ENCODE measurements around the gene DNAJC25.
"Not testable (repeated sequence)": the region's sequence is repeated elsewhere in the genome, so short reads cannot be mapped to it uniquely, and the experiment has no call there.

Gene DNAJC25

DNA sequence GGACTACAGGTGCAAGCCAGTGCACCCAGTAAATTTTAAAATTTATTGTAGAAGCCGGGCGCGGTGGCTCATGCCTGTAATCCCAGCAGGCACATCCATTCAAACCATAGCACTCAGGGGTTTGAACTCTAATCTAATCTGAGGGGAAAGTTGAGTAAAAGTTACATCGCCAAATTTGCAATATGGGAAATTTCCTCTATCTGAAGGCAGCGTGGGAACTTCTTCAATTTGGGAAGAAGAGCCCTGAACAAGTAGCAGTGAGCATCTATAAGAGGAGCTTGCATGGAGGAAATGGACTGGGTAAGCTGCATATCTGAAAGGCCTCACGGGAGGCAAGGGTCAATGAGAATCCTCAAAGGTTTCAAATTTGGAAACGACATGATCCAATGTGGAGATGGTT lies 2.7 kb upstream of the DNAJC25 start:
- no peak for DNase-seq

DNA sequence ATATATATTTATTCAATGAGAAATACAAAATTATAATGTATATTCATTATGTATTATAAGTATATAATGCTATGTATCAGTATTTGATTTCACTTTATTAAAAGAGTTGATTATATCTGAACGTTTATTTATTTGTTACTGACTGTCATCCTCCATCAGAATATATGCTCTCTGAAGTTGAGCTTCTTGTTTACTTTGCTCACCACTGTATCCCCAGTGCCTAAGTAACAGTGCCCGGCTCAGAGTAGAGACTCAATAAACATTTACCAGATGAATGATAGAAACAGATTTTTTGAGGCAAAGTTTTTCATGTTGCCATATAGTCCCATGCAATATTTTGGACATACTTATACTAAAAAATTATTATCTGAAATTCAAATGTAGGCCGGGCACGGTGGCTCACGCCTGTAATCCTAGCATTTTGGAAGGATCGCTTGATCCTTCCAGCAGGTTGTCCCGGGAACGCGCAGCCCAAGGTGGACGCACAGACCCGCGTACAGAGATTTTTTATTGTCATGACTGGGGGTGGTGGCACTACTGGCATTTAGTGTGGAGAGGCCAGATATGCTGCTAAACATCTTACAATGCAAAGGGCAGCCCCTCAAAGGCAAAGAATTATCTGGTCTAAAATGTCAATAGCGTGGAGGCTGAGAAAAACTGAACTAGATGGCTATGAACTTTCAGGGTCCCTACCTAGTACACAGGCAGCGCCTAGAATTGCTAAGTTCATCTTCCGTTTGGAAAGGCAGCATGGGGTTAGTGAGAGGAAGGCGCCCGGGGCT lies 761 bp upstream of the DNAJC25 start:
- no peak for DNase-seq

DNA sequence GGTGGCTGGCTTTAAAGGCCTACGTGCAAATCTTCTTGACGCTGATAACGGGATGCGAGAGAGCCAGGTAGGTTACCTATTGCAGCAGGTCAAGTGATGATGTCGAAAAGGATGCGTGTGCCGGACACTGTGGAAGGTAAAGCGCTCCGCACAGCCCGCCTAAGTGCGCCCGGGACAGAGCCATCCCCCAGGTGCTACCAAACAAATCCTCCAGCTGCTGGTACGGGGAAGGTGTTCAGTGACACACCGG lies 245 bp upstream of the DNAJC25 start:
- no peak for DNase-seq

DNA sequence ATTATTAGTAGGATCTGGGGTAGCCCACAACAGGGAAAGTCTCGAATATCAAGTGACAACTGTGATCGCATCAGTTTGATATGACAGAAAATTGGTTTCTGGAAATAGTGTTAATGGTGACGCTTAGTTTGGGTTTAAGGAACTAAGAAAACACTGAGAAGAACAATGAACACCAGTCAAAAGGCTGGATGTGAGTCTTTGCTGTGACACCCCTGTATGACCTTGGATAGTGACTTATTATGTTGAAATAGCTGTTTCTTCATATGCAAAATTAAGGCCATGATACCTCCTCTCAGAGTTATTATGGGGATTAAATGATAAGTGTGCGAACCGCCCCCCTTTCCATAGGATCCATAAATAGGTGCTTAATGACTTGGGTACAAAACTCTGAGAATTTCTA lies 926 bp downstream of the DNAJC25 start:
- no peak for DNase-seq

DNA sequence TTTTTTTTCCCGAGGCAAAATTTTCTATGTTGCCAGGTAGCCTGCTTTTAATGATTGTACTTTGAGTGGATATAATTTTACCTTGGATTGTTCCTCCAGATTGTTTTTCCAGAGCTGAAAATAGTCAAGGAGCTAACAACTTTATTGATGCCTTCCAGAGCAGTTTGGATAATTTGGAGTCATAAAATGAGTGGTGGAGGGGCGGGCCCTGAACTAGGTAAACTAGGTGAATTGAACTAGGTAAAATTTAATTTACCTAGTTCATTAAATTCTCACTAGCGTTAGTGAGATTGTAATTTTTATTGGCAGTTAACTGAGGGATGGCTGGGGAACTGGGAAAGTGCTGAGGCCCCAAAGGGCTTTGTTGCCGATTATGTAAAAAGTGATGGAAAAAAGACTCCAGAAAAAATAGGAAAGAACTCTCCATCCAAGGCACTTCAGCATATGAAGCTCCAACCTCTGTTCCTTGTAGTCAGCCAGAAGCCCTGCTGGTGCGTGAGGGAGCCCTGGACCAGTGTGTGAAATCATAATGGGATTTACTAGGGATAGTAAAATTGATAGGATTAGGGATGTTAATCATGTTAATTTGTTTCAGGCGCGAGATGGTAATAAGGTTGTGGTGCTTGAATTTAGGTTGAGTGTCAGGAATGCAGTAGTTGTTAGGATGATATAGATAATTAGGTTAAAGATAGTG lies 1.7 kb downstream of the DNAJC25 start:
- DNase-seq = no peak

DNA sequence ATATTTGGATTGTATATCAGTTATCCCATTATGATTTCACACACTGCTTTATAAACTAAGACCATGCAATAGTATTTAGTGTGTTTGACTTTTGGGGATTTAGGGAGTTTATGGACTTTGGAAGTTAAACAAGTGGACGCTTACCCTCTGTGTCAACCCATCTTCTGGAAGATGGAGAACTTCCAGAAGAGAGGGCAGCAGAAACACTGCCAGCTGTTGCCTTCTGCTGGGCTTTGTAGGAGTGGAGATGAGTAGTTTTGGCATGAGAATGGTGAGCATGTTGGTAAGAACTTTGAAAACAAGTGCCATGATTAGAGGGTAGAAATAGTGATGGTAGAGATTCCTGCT lies 2.2 kb downstream of the DNAJC25 start:
- no peak for DNase-seq

DNA sequence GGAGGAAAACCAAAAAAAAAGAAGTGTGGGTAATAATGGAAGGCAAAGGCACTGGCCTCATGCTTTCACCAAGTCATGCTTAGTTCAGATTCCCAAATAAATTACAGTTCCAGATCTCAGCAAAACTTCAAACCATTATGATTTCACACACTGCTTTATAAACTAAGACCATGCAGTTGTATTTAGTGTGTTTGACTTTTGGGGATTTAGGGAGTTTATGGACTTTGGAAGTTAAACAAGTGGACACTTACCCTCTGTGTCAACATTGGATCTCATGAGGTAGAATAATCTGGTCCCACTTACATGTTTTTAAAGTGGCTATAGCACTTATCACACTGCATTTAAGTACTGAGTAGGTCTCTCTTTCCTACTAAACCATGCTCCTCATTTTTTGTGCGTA lies 3.7 kb downstream of the DNAJC25 start:
- DNase-seq = no peak

DNA sequence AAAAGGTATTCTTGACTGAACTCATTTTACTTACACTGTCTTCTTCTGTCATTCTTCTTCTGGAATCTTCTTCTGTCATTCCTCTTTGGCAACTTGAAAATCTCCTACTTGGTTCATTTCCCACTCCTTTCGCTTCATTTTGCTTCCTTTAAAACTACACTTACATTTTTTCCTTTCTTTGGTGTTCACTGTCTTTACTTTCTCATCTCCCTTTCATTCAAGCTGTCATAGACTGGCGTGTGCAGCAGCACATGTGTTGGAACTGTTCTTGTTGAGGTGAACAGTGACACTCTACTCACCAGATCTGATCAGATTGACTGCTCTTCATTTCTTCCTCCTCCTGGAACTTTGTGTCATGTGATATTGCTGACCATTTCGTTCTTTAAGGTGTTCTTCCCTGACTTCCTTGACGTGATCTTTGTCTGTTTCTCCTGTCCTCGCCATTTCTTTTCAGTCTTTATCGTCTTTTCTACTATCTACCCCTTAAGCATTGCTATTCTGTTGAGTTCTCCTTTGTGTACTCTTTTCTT lies 6.4 kb downstream of the DNAJC25 start:
- DNase-seq = no peak

DNA sequence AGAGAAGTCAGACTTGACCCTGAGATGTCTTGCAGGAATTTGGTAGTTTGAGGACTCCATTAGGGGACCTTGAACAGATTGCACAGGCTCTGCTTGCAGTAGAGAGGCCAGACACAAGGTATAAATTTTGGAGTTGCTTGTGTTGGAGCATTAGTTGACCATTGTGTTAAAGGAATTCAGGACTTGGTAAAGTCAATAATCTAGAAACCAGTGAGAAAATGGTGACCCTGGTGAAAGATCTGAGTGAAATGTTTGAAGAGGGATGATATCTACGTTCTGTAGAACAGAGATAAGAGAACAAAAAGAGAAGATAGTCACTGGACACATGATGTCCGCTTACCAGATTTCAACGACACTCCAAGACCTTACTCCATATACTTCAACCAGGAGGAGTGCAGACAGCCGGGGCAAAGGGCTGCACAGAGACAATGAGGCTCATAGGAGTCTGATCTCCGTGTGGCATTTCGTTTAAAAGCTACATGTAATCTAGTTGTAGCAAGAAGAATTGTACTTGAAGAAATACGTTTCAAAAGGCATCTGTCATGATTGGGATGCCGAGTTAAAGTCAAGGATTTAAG lies 13.2 kb downstream of the DNAJC25 start:
- DNase-seq = no peak

DNA sequence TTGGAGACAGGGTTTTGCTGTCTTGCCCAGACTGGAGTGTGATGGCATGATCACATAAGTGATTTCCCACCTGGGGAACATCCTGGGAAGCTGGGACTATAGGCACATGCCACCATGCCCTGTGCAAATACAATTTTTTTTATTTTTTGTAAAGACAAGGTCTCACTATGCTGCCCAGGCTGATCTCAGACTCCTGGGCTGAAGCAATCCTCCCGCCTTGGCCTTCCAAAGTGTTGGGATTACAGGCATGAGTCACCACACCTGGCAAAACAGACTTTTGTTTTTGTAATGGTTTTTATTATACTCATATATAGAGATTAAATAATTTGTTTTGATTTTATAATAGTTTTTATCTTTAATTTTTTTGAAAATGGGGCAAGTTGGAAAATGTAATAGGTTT lies 14.7 kb downstream of the DNAJC25 start:
- no peak for DNase-seq

DNA sequence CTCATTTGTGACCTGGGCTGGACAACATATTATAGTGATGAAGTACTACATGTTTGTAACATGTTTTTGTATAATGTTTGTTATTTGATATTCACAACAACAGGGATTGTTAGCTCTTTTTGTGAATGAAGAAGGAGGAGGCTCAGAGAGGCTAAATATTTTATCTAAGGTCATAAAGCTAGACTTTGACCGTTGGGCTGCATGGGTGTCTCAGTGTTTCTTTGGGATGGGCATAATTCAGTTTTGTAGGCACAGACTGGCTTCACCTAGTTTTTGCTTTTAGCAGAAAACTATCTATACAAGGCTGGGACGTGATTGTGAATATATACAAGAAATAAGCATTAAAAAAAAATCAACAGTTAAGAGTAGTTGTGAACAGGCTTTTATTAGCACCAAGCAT lies 15.3 kb downstream of the DNAJC25 start:
- DNase-seq = no peak

DNA sequence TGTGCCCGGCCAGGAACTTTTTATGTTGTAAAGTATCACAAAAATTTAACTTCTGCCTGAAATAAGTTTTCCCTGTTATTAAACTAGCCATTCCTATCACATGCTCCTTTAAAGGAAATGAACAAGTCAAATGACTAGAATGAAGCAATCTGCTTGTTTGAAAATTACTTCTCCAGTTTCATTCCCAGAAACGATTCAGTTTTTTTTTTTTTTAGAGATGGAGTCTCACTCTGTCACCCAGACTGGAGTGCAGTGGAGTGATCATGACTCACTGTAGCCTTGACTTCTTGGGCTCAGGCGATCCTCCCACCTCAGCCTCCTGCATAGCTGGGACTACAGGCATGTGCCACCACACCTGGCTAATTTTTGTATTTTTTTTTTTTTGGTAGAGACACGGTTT lies 16.9 kb downstream of the DNAJC25 start:
- no peak for DNase-seq

DNA sequence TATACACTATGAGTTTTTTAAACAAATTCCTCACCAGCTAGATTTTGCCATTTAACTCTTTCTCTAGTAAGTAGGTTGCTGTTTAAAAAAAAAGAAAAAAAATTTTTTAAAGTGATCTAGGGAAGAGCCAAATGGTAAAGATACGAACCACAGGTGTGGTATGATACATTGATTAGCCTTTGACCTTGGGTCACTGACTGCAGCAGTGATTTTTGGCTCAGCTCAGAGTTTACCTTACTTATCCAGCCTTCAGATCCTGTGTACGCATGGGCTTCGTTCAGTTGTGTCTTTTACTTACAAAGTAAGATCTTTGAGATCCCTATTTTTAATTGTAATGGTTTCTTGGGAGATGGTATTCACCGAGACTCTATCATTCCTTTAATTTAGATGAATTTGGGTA lies 17.9 kb downstream of the DNAJC25 start:
- no peak for DNase-seq

DNA sequence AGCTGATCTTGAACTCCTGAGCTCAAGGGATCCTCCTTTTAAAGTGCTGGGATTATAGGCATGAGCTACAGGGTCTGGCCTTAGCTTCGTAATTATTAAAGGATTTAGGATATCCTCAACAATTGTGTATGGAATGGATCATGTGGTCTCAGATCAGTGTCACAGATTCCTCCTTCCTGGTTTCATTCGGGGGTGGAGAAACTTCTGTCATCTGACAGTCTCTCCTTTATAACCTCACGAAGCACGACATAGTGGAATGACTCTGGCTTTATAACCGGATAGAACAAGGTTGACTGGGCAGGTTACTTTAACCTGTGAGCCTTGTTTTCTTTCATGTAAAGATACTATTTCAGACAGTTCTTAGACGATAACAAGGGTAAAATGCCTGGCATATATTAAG lies 25.9 kb downstream of the DNAJC25 start:
- no peak for DNase-seq

DNA sequence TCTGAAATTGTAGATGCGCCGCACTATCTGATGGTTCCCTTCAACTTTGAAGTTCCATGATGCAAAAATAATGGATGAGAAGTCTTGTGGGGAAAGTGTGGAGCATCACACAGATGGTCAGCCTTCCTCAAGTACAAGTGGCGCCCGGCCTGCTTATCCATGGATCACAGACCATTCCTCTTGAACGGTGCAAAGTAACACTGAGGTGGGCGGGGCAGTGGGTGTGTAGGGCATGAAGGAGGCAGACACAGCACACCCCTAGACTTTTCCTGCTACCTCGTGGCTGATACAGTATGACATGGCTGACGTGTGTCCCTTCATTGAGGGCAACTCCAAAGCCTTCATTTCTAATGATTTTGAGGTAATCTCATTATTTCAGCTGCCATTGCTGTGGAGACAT lies 27.8 kb downstream of the DNAJC25 start:
- no peak for DNase-seq

DNA sequence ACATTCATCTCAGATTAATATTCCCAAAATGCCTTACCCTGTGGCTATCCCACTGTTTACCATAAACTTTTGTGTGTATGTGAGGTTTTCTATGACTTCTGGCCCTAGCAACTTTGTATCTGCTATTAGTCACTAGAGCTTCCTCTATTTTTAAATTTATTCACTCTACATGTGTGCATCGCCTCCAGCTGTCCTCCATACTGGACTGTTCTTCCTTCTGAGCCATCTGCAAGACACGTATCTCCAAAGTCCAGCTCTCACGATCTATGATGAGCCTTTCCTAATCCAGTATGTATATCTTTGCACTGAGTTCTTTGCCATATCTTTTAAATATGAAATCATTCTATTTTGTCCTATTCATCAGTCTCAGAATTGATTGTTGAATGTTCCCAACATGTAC lies 28.6 kb downstream of the DNAJC25 start:
- no peak for DNase-seq

DNA sequence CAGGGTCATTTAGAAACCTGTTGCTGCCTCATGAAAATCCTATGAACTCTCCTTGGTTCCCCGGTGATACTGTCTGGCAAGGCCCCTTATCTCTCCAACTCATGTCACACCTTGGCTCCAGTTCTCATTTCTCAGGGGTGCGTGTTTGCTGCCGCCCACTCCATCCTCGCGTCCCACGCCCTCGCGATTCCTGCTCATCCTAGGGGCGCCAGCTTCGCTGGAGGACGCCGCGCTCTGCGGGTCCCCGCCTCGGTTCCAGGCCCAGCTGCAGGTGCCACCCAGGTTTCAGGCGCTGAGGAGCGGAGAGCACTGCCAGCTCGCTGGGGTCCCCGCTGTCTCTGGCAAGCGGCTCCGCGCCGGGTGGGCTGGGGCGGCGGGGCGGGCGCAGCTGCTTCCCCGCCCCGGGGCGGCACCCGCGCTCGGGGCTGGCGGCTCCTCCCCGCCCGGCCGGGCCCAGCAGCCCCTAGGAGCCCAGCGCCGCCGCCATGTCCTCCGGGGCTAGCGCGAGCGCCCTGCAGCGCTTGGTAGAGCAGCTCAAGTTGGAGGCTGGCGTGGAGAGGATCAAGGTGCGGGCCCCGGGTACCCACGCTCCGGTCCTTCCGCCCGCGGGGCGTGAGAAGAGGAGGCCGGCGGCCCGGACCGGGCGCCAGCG lies 30.1 kb downstream of the DNAJC25 start, which contains the start of gene GNG10:
GNG10 (plus strand) TSS at position 456 of the 652 bp plus-strand sequence; CDS start at position 486, 30 bp downstream.
- DNase-seq = peak; percentile 86

DNA sequence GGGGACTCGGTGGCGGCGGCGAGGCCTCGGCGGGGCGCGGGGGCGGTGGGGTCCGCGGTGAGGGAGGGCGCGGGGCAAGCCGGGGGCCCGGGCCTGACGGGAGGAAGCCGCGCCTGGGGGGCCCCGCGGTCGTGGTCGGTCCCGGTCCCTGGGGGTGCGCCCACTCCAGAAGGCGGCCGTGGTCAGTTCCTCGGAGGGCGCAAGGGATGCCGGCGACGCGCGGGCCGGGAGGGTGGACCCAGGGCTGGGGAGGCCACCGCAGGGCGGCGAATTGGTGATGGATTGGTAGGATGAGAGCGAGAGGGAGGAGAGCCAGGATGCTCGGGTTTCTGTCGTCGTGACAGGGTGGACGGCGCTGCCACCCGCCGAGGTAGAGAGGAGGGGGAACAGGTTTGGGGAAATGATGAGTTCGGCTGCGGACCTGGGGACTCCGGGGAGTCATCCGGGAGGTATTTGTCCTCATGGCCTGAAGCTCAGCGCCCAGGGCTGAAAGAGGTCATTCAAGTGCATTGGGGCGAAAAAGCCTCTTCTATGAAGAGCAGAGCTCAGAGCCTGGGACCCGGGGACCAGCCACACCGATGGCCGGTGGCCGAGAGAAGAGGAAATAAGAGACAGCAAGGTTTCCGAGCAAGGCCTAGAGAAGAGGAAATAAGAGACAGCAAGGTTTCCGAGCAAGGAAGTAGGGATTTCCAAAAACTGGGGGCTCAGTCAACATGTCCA lies 30.8 kb downstream of the DNAJC25 start:
- peak; percentile 85 for DNase-seq

DNA sequence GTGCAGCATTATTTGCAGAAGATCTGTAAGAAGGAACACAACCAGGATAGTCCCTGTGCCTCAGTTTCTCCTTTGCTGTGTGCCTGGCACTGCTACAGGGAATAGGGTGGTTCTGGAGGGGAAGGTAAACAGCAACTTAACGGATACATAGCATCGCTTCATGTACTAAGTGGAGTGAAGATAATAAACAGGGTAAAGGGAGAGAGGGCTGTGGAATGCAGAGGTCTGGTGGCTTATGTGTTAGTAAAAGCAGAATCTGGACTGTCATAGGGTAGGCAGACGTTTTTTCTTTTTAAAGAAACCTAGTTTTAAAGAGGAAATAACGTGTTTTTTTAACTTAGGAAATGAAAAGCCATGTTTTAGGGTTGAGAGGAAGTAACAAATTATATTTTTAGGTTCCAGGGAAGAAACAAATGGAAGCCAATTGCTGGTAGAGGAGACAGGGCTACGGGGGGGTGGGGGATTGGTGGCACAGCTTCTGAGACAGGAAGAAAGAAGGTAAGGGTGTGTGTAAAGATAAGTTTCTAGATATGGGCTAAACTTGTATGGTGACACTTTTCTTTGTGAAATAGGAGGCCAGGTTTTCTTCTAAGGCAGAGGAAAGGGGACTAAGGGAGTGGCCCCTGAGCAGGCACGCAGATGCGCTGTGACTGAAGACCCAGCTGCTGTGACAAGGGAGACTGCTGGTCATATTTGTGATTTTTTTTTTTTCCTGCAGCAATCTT lies 31.6 kb downstream of the DNAJC25 start:
- DNase-seq = no peak

DNA sequence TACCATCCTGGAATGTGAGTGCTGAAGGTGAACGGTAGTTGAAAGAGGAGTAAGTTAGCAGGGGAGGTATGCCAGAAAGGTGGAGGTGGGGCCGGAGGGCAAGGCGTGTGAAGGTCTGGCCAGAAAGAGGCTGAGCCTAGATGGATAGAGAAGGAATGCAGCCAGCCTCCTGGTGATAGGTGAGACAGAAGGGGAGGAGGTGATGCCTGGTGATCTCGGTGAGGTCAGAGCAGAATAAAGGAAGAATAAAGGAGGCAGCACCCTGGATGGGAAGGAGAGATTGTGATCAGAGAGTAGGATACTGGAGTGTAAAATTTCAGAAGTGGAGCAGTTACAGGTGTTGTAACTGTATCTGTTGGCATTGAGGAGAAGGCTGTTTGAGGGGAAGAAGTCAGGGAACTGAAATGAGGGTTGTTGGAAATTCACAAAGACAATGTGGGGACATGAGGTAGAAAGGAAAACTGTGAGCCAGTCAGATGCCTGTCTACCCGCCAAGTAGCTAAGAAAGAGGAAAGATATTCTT lies 32.2 kb downstream of the DNAJC25 start:
- DNase-seq = no peak

DNA sequence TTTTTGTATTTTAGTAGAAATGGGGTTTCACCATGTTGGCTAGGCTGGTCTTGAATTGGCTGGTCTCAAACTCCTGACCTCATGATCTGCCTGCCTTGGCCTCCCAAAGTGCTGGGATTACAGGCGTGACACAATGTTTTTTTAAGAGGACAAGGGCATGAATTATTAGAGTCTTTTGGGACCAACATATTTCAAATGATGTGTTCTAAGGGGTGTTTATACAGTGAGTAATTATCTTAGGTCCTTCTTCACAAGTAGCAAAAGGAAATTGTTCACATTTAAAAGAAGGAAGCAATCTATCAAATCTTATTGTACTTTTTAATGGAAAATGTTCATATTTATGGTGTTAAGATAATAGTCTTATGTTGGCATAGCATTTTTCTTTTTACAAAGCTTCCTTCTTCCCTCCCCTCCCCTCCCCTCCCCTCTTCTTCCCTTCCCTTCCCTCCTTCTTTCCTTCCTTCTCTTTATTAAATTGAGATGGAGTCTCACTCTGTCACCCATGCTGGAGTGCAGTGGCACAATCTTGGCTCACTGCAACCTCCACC lies 37.0 kb downstream of the DNAJC25 start:
- DNase-seq = no peak

DNA sequence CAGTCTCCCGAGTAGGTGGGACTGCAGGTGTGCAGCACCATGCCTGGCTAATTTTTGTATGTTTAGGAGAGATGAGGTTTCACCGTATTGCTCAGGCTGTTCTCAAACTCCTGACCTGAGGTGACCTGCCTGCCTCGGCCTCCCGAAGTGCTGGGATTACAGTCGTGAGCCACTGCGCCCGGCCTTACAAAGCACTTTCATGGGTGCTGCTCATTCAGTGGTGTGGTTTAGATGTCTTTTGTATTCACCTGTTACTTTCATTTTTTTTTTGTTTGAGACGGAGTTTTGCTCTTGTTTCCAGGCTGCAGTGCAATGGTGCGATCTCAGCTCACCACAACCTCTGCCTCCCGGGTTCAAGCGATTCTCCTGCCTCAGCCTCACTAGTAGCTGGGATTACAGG lies 37.5 kb downstream of the DNAJC25 start:
- DNase-seq = not testable (repeated sequence)
